NCI-H1092 (cell line): Measurements from ENCODE around the gene SOCS4.

ENCODE experiments used
- DNase-seq: peaks from one replicate; lab custom pipeline; 2025; lab: John Stamatoyannopoulos, UW

SOCS4 gene

GRCh38 chr14:55085060-55085660 is 58.1 kb downstream of the SOCS4 start:
- DNase-seq: no peak

GRCh38 chr14:55086938-55087337 is 59.9 kb downstream of the SOCS4 start:
- DNase-seq: no peak

GRCh38 chr14:55088356-55088755 is 61.3 kb downstream of the SOCS4 start:
- DNase-seq: no peak

GRCh38 chr14:55092341-55092740 is 65.3 kb downstream of the SOCS4 start:
- DNase-seq: no peak

GRCh38 chr14:55094292-55095157 is 67.5 kb downstream of the SOCS4 start:
- no peak for DNase-seq

GRCh38 chr14:55097881-55098560 is 71.0 kb downstream of the SOCS4 start:
- DNase-seq: no peak

- DNase-seq: no peak
These were observed 71.5 kb downstream of the SOCS4 start for GRCh38 chr14:55098561-55098898.
